Measurements from ENCODE around the gene LMOD1. TPM values are rescaled to one million over a fixed set of nuclear protein-coding genes. Genes with fewer than 3 reads are reported as not detected.
"Not testable (repeated sequence)": the region's sequence is repeated elsewhere in the genome, so short reads cannot be mapped to it uniquely, and the experiment has no call there.

The LMOD1 gene
- total RNA-seq, 1 donor from 2014 or later, result 0.47 TPM

- DNase-seq, result no peak
Measured at GRCh38 chr1:201945863-201946223, 505 bp downstream of the LMOD1 start.

- DNase-seq, result no peak
Measured at GRCh38 chr1:201945157-201945556, 1.2 kb downstream of the LMOD1 start.

GRCh38 chr1:201944639-201945038 lies 1.7 kb downstream of the LMOD1 start:
- DNase-seq, result no peak

- DNase-seq, result no peak
Measured at GRCh38 chr1:201944002-201944401, 2.3 kb downstream of the LMOD1 start.

- no peak for DNase-seq
Measured at GRCh38 chr1:201942129-201942495, 4.2 kb downstream of the LMOD1 start.

- no peak for DNase-seq
Measured at GRCh38 chr1:201941420-201942128, 4.8 kb downstream of the LMOD1 start.

GRCh38 chr1:201940316-201940715 lies 6.0 kb downstream of the LMOD1 start:
- DNase-seq, result not testable (repeated sequence)

GRCh38 chr1:201939574-201939973 lies 6.8 kb downstream of the LMOD1 start:
- DNase-seq, result no peak

- DNase-seq, result no peak
Measured at GRCh38 chr1:201939148-201939547, 7.2 kb downstream of the LMOD1 start.

GRCh38 chr1:201938440-201939035 lies 7.8 kb downstream of the LMOD1 start:
- no peak for DNase-seq

GRCh38 chr1:201937624-201938213 lies 8.6 kb downstream of the LMOD1 start:
- DNase-seq, result no peak

- DNase-seq, result no peak
Measured at GRCh38 chr1:201933840-201934430, 12.4 kb downstream of the LMOD1 start.

- DNase-seq, result no peak
Measured at GRCh38 chr1:201930803-201931202, 15.5 kb downstream of the LMOD1 start.

- no peak for DNase-seq
Measured at GRCh38 chr1:201930137-201930536, 16.2 kb downstream of the LMOD1 start.

GRCh38 chr1:201928266-201928665 lies 18.1 kb downstream of the LMOD1 start:
- DNase-seq, result no peak

GRCh38 chr1:201925981-201926645 lies 20.2 kb downstream of the LMOD1 start:
- no peak for DNase-seq

- no peak for DNase-seq
Measured at GRCh38 chr1:201925301-201925567, 21.1 kb downstream of the LMOD1 start.

- DNase-seq, result no peak
Measured at GRCh38 chr1:201921952-201922558, 24.3 kb downstream of the LMOD1 start.

GRCh38 chr1:201918343-201918742 lies 28.0 kb downstream of the LMOD1 start:
- DNase-seq, result no peak

GRCh38 chr1:201917362-201918033 lies 28.9 kb downstream of the LMOD1 start:
- DNase-seq, result no peak

GRCh38 chr1:201916649-201917249 lies 29.6 kb downstream of the LMOD1 start:
- DNase-seq, result no peak
